Large intestine (tissue), 3 donors: ENCODE results near the gene RRP1B. TPM values are rescaled to one million over a fixed set of nuclear protein-coding genes. Genes with fewer than 3 reads are reported as not detected.
"Not testable (repeated sequence)": the region's sequence is repeated elsewhere in the genome, so short reads cannot be mapped to it uniquely, and the experiment has no call there.

ENCODE experiments used
- DNase-seq, 2 donors: peaks; one replicate each; pipeline versions ENCODE4 v3.0.0 to v3.0.0-alpha.2; 2013
- H3K27ac ChIP-seq: one replicate; pipeline ENCODE4 v1.5.1; 2013; ENCODE audit warnings: low read length
- H3K27me3 ChIP-seq: 2 replicates; pipeline ENCODE4 v1.6.1; 2013; ENCODE audit warnings: low read length; ENCODE audit not compliant: control insufficient read depth, insufficient read depth
- H3K36me3 ChIP-seq: 2 replicates; pipeline ENCODE4 v1.6.1; 2013; ENCODE audit warnings: low read length; ENCODE audit not compliant: control insufficient read depth, insufficient read depth
- H3K4me1 ChIP-seq: one replicate; pipeline ENCODE4 v1.6.1; 2013; ENCODE audit warnings: low read length; ENCODE audit not compliant: control insufficient read depth, insufficient read depth
- H3K4me3 ChIP-seq: one replicate; pipeline ENCODE4 v1.5.1; 2013; ENCODE audit warnings: low read length
- H3K9me3 ChIP-seq: one replicate; pipeline ENCODE4 v1.6.1; 2013; ENCODE audit warnings: mild to moderate bottlenecking, low read depth, low read length, moderate library complexity; ENCODE audit not compliant: control insufficient read depth
- WGBS: methylation state at CpG from one replicate; pipeline ENCODE4 v1.1.5; 2013; ENCODE audit warnings: low lambda C conversion rate; ENCODE audit not compliant: insufficient coverage; 5-methylcytosine and 5-hydroxymethylcytosine counted together
- polyA plus RNA-seq: library from polyadenylated mRNA; unstranded; fragments of 120-200 nt; gene quantifications from one replicate; pipeline ENCODE4 v1.2.1, GENCODE V29; 2013

The RRP1B gene
- polyA plus RNA-seq, 1 donor = 21.1 TPM

DNA sequence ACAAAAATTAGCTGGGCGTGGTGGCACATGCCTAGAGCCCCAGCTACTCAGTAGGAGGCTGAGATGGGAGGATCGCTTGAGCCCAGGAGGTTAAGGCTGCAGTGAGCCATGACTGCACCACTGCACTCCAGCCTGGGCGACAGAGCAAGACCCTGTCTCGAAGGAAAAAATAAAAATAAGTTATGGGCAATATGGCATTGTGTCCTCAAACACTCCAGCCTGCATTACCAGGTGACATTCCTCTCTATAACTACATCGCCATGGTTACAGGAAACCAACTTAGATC is 40.1 kb downstream of the RRP1B start:
- not testable (repeated sequence) for H3K27ac ChIP-seq, H3K9me3 ChIP-seq, DNase-seq, H3K27me3 ChIP-seq, H3K4me3 ChIP-seq
- 80% methylated on average over 1 of the region's 5 CpGs for whole genome bisulfite sequencing
- peaks cover 15% of the 10 kb centered on the region for H3K36me3 ChIP-seq
- peaks cover 26% of the 10 kb centered on the region for H3K4me1 ChIP-seq

- no peak for DNase-seq
- Histone ChIP-seq H3K4me1 (peaks cover 26% of the 10 kb centered on the region), H3K27me3 (no peaks in the 10 kb centered on the region), H3K9me3 (peaks cover 3% of the 10 kb centered on the region), H3K27ac (no peak overlapping the region), H3K4me3 (no peak overlapping the region), H3K36me3 (peaks cover 11% of the 10 kb centered on the region)
- WGBS = 100% methylated on average over 3 of the region's 13 CpGs
Measured at GRCh38 chr21:43699933-43700599, 40.7 kb downstream of the RRP1B start.

GRCh38 chr21:43701936-43702784 is 42.8 kb downstream of the RRP1B start:
- no peaks in the 10 kb centered on the region for H3K36me3 ChIP-seq
- H3K27ac ChIP-seq = peak overlapping the region; percentile 89
- H3K27me3 ChIP-seq = no peaks in the 10 kb centered on the region
- WGBS = no CpG with 5 or more reads among the region's 29 CpGs
- H3K4me1 ChIP-seq = peaks cover 26% of the 10 kb centered on the region
- H3K4me3 ChIP-seq = peak overlapping the region; percentile 19
- DNase-seq = no peak
- no peaks in the 10 kb centered on the region for H3K9me3 ChIP-seq

DNA sequence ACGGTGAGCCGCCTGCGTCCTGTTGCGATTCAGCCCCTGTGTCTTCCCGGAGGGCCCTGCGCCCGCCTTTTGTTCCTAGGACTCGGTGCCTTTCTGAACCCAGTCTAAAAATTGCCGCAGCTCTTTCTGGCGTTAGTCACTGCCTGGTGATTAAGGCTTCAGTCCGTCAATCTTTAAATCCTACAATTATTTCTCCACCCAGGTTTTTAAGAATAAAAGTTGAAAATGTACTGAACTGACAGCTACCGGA is 43.4 kb downstream of the RRP1B start:
- no peaks in the 10 kb centered on the region for H3K36me3 ChIP-seq
- H3K27me3 ChIP-seq = no peaks in the 10 kb centered on the region
- no peaks in the 10 kb centered on the region for H3K9me3 ChIP-seq
- peak overlapping the region; percentile 19 for H3K4me3 ChIP-seq
- peaks cover 26% of the 10 kb centered on the region for H3K4me1 ChIP-seq
- H3K27ac ChIP-seq = peak overlapping the region; percentile 89
- no peak for DNase-seq
- no CpG with 5 or more reads among the region's 12 CpGs for WGBS

GRCh38 chr21:43703035-43703880 is 43.9 kb downstream of the RRP1B start:
- Histone ChIP-seq H3K9me3 (no peaks in the 10 kb centered on the region), H3K27ac (peak overlapping the region; percentile 89), H3K27me3 (no peaks in the 10 kb centered on the region), H3K4me3 (peak overlapping the region; percentile 19), H3K4me1 (peaks cover 26% of the 10 kb centered on the region), H3K36me3 (no peaks in the 10 kb centered on the region)
- peak; percentile 62 to 83 for DNase-seq
- WGBS = no CpG with 5 or more reads among the region's 29 CpGs

GRCh38 chr21:43707462-43707861 is 48.1 kb downstream of the RRP1B start:
- no peaks in the 10 kb centered on the region for H3K36me3 ChIP-seq
- no peak overlapping the region for H3K4me3 ChIP-seq
- DNase-seq = no peak
- no peaks in the 10 kb centered on the region for H3K27me3 ChIP-seq
- H3K27ac ChIP-seq = no peak overlapping the region
- no CpG with 5 or more reads among the region's 9 CpGs for WGBS
- no peaks in the 10 kb centered on the region for H3K9me3 ChIP-seq
- H3K4me1 ChIP-seq = peaks cover 18% of the 10 kb centered on the region

DNA sequence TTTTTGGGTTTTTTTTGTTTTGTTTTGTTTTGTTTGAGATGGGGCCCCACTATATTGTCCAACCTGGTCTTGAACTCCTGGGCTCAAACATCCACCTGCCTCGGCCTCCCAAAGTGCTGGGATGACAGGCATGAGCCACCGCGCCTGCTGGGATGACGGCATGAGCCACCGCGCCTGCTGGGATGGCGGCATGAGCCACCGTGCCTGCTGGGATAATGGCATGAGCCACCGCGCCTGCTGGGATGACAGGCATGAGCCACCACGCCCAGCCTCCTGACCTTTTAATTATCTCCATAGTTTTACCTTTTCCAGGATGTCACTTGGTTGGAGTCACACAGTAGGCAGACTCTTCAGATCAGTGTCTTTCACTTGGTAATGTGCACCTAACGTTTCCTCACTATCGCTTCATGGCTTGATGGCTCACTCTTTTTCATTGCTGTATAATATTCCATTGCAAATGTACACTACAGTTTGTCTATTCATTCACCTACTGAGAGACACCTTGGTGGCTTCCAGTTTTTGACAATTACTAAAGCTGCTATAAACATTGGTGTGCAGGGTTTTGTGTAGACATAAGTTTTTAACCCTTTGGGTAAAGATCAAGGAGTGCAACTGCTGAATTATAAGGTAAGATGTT is 49.5 kb downstream of the RRP1B start:
- no CpG with 5 or more reads among the region's 13 CpGs for WGBS
- no peak overlapping the region for H3K27ac ChIP-seq
- H3K9me3 ChIP-seq = no peaks in the 10 kb centered on the region
- no peaks in the 10 kb centered on the region for H3K27me3 ChIP-seq
- H3K36me3 ChIP-seq = no peaks in the 10 kb centered on the region
- DNase-seq = no peak
- H3K4me3 ChIP-seq = no peak overlapping the region
- H3K4me1 ChIP-seq = peaks cover 17% of the 10 kb centered on the region

DNA sequence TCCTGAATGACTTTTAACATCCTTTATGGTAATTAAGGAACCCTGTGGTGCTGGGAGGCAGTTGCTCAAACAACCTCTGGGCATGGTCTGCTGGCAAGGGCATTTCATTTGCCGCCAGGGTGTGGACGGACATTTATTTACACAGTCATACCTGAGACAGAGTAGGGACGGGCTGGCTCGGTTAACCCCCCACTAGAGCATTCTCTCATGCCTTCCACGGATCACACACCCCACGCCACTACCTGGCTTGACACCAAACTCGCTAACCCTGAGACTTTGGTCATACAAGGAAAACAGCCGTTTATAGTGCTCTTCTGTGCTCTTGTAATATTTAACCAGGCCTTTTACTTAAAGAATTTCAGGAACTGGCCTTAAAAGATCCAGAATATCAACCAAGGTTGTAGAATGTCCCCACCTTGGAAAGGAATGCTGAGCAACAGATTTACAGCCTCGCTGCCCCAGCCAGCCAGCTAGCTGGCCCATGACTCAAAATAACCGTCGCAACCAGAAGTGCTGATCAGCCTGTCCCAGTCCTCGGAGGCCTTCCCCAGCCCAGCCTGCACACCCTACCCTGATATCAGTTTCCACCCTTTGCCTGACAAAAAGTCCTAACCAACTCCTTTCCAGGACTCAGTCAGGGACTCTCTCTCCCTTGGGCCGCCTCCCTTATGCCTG is 53.0 kb downstream of the RRP1B start:
- no peaks in the 10 kb centered on the region for H3K9me3 ChIP-seq
- no peaks in the 10 kb centered on the region for H3K27me3 ChIP-seq
- H3K4me3 ChIP-seq = peak overlapping the region; percentile 1
- no peaks in the 10 kb centered on the region for H3K36me3 ChIP-seq
- peaks cover 17% of the 10 kb centered on the region for H3K4me1 ChIP-seq
- peak; percentile 91 to 96 for DNase-seq
- WGBS = no CpG with 5 or more reads among the region's 13 CpGs
- H3K27ac ChIP-seq = peak overlapping the region; percentile 92

- Histone ChIP-seq H3K4me1 (peaks cover 20% of the 10 kb centered on the region), H3K27ac (peak overlapping the region; percentile 92)
- not testable (repeated sequence) for H3K4me3 ChIP-seq, H3K9me3 ChIP-seq, H3K27me3 ChIP-seq, DNase-seq, H3K36me3 ChIP-seq
- no CpG with 5 or more reads among the region's 6 CpGs for WGBS
Measured at GRCh38 chr21:43713123-43713522, 53.8 kb downstream of the RRP1B start.
